ENCODE results near the gene SHMT1.
"Not testable (repeated sequence)": the region's sequence is repeated elsewhere in the genome, so short reads cannot be mapped to it uniquely, and the experiment has no call there.

The SHMT1 gene

GRCh38 chr17:18378614-18379013 is 15.3 kb upstream of the SHMT1 start:
- H3K4me3 ChIP-seq (ENCODE audit: insufficient read depth, low read depth, low read length, poor library complexity, severe bottlenecking); DNase-seq; H3K27ac ChIP-seq (ENCODE audit: insufficient read depth, low read length, poor library complexity, severe bottlenecking); H3K9me3 ChIP-seq (ENCODE audit: control insufficient read depth, low read length); H3K4me1 ChIP-seq (ENCODE audit: control insufficient read depth, insufficient read depth, low read length, poor library complexity, severe bottlenecking); H3K27me3 ChIP-seq (replicated peaks; ENCODE audit: control insufficient read depth, insufficient read depth, low read length, poor library complexity, severe bottlenecking); H3K36me3 ChIP-seq (ENCODE audit: control insufficient read depth, insufficient read depth, low read length): not testable (repeated sequence)

GRCh38 chr17:18378205-18378505 is 14.8 kb upstream of the SHMT1 start:
- H3K27me3 ChIP-seq (replicated peaks; ENCODE audit: control insufficient read depth, insufficient read depth, low read length, poor library complexity, severe bottlenecking), result no peaks in the 10 kb centered on the region
- no peaks in the 10 kb centered on the region for H3K9me3 ChIP-seq (ENCODE audit: control insufficient read depth, low read length)
- no peak overlapping the region for H3K4me3 ChIP-seq (ENCODE audit: insufficient read depth, low read depth, low read length, poor library complexity, severe bottlenecking)
- no peaks in the 10 kb centered on the region for H3K4me1 ChIP-seq (ENCODE audit: control insufficient read depth, insufficient read depth, low read length, poor library complexity, severe bottlenecking)
- H3K27ac ChIP-seq (ENCODE audit: insufficient read depth, low read length, poor library complexity, severe bottlenecking), result no peak overlapping the region
- no peaks in the 10 kb centered on the region for H3K36me3 ChIP-seq (ENCODE audit: control insufficient read depth, insufficient read depth, low read length)
- no peak for DNase-seq

GRCh38 chr17:18377437-18378204 is 14.3 kb upstream of the SHMT1 start, which contains the start of gene EVPLL:
EVPLL (plus strand) TSS chr17:18377778; CDS start chr17:18380938, 3,160 bp downstream.
- DNase-seq, result no peak

GRCh38 chr17:18374216-18374615 is 10.9 kb upstream of the SHMT1 start:
- Histone ChIP-seq H3K36me3 (ENCODE audit: control insufficient read depth, insufficient read depth, low read length) (no peaks in the 10 kb centered on the region), H3K27ac (ENCODE audit: insufficient read depth, low read length, poor library complexity, severe bottlenecking) (no peak overlapping the region), H3K27me3 (replicated peaks; ENCODE audit: control insufficient read depth, insufficient read depth, low read length, poor library complexity, severe bottlenecking) (no peaks in the 10 kb centered on the region), H3K4me1 (ENCODE audit: control insufficient read depth, insufficient read depth, low read length, poor library complexity, severe bottlenecking) (no peaks in the 10 kb centered on the region), H3K9me3 (ENCODE audit: control insufficient read depth, low read length) (no peaks in the 10 kb centered on the region), H3K4me3 (ENCODE audit: insufficient read depth, low read depth, low read length, poor library complexity, severe bottlenecking) (no peak overlapping the region)
- DNase-seq, result no peak

More at GRCh38 chr17:18377437-18378204, 14.3 kb upstream of the SHMT1 start, which contains the start of gene EVPLL:
- H3K4me1 ChIP-seq (ENCODE audit: control insufficient read depth, insufficient read depth, low read length, poor library complexity, severe bottlenecking), result no peaks in the 10 kb centered on the region
- no peaks in the 10 kb centered on the region for H3K36me3 ChIP-seq (ENCODE audit: control insufficient read depth, insufficient read depth, low read length)
- H3K27me3 ChIP-seq (replicated peaks; ENCODE audit: control insufficient read depth, insufficient read depth, low read length, poor library complexity, severe bottlenecking), result no peaks in the 10 kb centered on the region
- H3K27ac ChIP-seq (ENCODE audit: insufficient read depth, low read length, poor library complexity, severe bottlenecking), result no peak within 1 kb of the TSS
- no peaks in the 10 kb centered on the region for H3K9me3 ChIP-seq (ENCODE audit: control insufficient read depth, low read length)
- no peak within 1 kb of the TSS for H3K4me3 ChIP-seq (ENCODE audit: insufficient read depth, low read depth, low read length, poor library complexity, severe bottlenecking)

GRCh38 chr17:18373181-18373580 is 9.8 kb upstream of the SHMT1 start:
- H3K4me3 ChIP-seq (ENCODE audit: insufficient read depth, low read depth, low read length, poor library complexity, severe bottlenecking); DNase-seq; H3K4me1 ChIP-seq (ENCODE audit: control insufficient read depth, insufficient read depth, low read length, poor library complexity, severe bottlenecking): not testable (repeated sequence)

GRCh38 chr17:18371455-18371854 is 8.1 kb upstream of the SHMT1 start:
- no peak overlapping the region for H3K4me3 ChIP-seq (ENCODE audit: insufficient read depth, low read depth, low read length, poor library complexity, severe bottlenecking)
- H3K27ac ChIP-seq (ENCODE audit: insufficient read depth, low read length, poor library complexity, severe bottlenecking), result no peak overlapping the region
- DNase-seq, result no peak
- no peaks in the 10 kb centered on the region for H3K4me1 ChIP-seq (ENCODE audit: control insufficient read depth, insufficient read depth, low read length, poor library complexity, severe bottlenecking)
- H3K9me3 ChIP-seq (ENCODE audit: control insufficient read depth, low read length), result no peaks in the 10 kb centered on the region
- no peaks in the 10 kb centered on the region for H3K36me3 ChIP-seq (ENCODE audit: control insufficient read depth, insufficient read depth, low read length)
- no peaks in the 10 kb centered on the region for H3K27me3 ChIP-seq (replicated peaks; ENCODE audit: control insufficient read depth, insufficient read depth, low read length, poor library complexity, severe bottlenecking)

More at GRCh38 chr17:18373181-18373580, 9.8 kb upstream of the SHMT1 start:
- not testable (repeated sequence) for H3K9me3 ChIP-seq (ENCODE audit: control insufficient read depth, low read length); H3K36me3 ChIP-seq (ENCODE audit: control insufficient read depth, insufficient read depth, low read length); H3K27ac ChIP-seq (ENCODE audit: insufficient read depth, low read length, poor library complexity, severe bottlenecking); H3K27me3 ChIP-seq (replicated peaks; ENCODE audit: control insufficient read depth, insufficient read depth, low read length, poor library complexity, severe bottlenecking)

- no peaks in the 10 kb centered on the region for H3K4me1 ChIP-seq (ENCODE audit: control insufficient read depth, insufficient read depth, low read length, poor library complexity, severe bottlenecking)
- H3K4me3 ChIP-seq (ENCODE audit: insufficient read depth, low read depth, low read length, poor library complexity, severe bottlenecking), result no peak overlapping the region
- H3K27me3 ChIP-seq (replicated peaks; ENCODE audit: control insufficient read depth, insufficient read depth, low read length, poor library complexity, severe bottlenecking), result no peaks in the 10 kb centered on the region
- no peaks in the 10 kb centered on the region for H3K9me3 ChIP-seq (ENCODE audit: control insufficient read depth, low read length)
- DNase-seq, result no peak
- H3K27ac ChIP-seq (ENCODE audit: insufficient read depth, low read length, poor library complexity, severe bottlenecking), result no peak overlapping the region
- no peaks in the 10 kb centered on the region for H3K36me3 ChIP-seq (ENCODE audit: control insufficient read depth, insufficient read depth, low read length)
Observed at GRCh38 chr17:18370761-18371160, 7.4 kb upstream of the SHMT1 start.

GRCh38 chr17:18368946-18369345 is 5.6 kb upstream of the SHMT1 start:
- Histone ChIP-seq H3K36me3 (ENCODE audit: control insufficient read depth, insufficient read depth, low read length) (no peaks in the 10 kb centered on the region), H3K27me3 (replicated peaks; ENCODE audit: control insufficient read depth, insufficient read depth, low read length, poor library complexity, severe bottlenecking) (no peaks in the 10 kb centered on the region), H3K4me3 (ENCODE audit: insufficient read depth, low read depth, low read length, poor library complexity, severe bottlenecking) (no peak overlapping the region), H3K9me3 (ENCODE audit: control insufficient read depth, low read length) (no peaks in the 10 kb centered on the region), H3K27ac (ENCODE audit: insufficient read depth, low read length, poor library complexity, severe bottlenecking) (no peak overlapping the region), H3K4me1 (ENCODE audit: control insufficient read depth, insufficient read depth, low read length, poor library complexity, severe bottlenecking) (no peaks in the 10 kb centered on the region)
- DNase-seq, result no peak

GRCh38 chr17:18364166-18364565 is 816 bp upstream of the SHMT1 start:
- Histone ChIP-seq H3K4me1 (ENCODE audit: control insufficient read depth, insufficient read depth, low read length, poor library complexity, severe bottlenecking) (peaks cover 10% of the 10 kb centered on the region), H3K4me3 (ENCODE audit: insufficient read depth, low read depth, low read length, poor library complexity, severe bottlenecking) (peak overlapping the region; percentile 74), H3K27ac (ENCODE audit: insufficient read depth, low read length, poor library complexity, severe bottlenecking) (no peak overlapping the region), H3K36me3 (ENCODE audit: control insufficient read depth, insufficient read depth, low read length) (no peaks in the 10 kb centered on the region), H3K27me3 (replicated peaks; ENCODE audit: control insufficient read depth, insufficient read depth, low read length, poor library complexity, severe bottlenecking) (no peaks in the 10 kb centered on the region), H3K9me3 (ENCODE audit: control insufficient read depth, low read length) (no peaks in the 10 kb centered on the region)
- no peak for DNase-seq

- Histone ChIP-seq H3K27ac (ENCODE audit: insufficient read depth, low read length, poor library complexity, severe bottlenecking) (peak overlapping the region; percentile 47), H3K4me3 (ENCODE audit: insufficient read depth, low read depth, low read length, poor library complexity, severe bottlenecking) (peak overlapping the region; percentile 74), H3K36me3 (ENCODE audit: control insufficient read depth, insufficient read depth, low read length) (no peaks in the 10 kb centered on the region), H3K9me3 (ENCODE audit: control insufficient read depth, low read length) (no peaks in the 10 kb centered on the region), H3K4me1 (ENCODE audit: control insufficient read depth, insufficient read depth, low read length, poor library complexity, severe bottlenecking) (peaks cover 10% of the 10 kb centered on the region), H3K27me3 (replicated peaks; ENCODE audit: control insufficient read depth, insufficient read depth, low read length, poor library complexity, severe bottlenecking) (no peaks in the 10 kb centered on the region)
- no peak for DNase-seq
Observed at GRCh38 chr17:18362698-18363100, 651 bp downstream of the SHMT1 start.

Measured in effector memory CD4-positive, alpha-beta T cell (primary cell).